MCF 10A (cell line): Measurements from ENCODE around the gene LRMDA. TPM values are rescaled to one million over a fixed set of nuclear protein-coding genes. Genes with fewer than 3 reads are reported as not detected.

Experiments
- BruUV-seq: library from RNA; stranded (reverse); fragments of 400-500 nt; replicated peaks from 2 replicates; lab custom pipeline; 2021; lab: Mats Ljungman, UMichigan
- CTCF ChIA-PET: fragments of 300-600 bp; sonication (Branson Sonifier 250); formaldehyde crosslinking; extraction: SDS; loops from one replicate; lab custom pipeline; 2021; ENCODE audit warnings: antibody characterized with exemption, inconsistent platforms; lab: Yijun Ruan, JAX
- POLR2A ChIA-PET: fragments of 300-600, 350-650 bp; sonication (Branson Sonifier 250); formaldehyde crosslinking; extraction: SDS; loops from one replicate; lab custom pipeline; 2020; ENCODE audit warnings: antibody characterized with exemption, inconsistent platforms; lab: Yijun Ruan, JAX
- DNase-seq: peaks from one replicate; pipeline ENCODE4 v3.0.0-alpha.2; 2018; ENCODE audit not compliant: unreplicated experiment
- H3K27ac Mint-ChIP-seq: one replicate; pipeline ENCODE4 v1.8.0; 2022; ENCODE audit warnings: mild to moderate bottlenecking, low read depth, mixed read lengths; ENCODE audit not compliant: unreplicated experiment
- H3K27me3 Mint-ChIP-seq: one replicate; pipeline ENCODE4 v1.8.0; 2022; ENCODE audit warnings: mixed read lengths; ENCODE audit not compliant: insufficient read depth, unreplicated experiment
- H3K36me3 Mint-ChIP-seq: one replicate; pipeline ENCODE4 v1.8.0; 2022; ENCODE audit warnings: mild to moderate bottlenecking, moderate library complexity, mixed read lengths; ENCODE audit not compliant: insufficient read depth, unreplicated experiment
- H3K4me1 Mint-ChIP-seq: one replicate; pipeline ENCODE4 v1.8.0; 2022; ENCODE audit warnings: mixed read lengths; ENCODE audit not compliant: insufficient read depth, unreplicated experiment
- H3K4me3 Mint-ChIP-seq: one replicate; pipeline ENCODE4 v1.8.0; 2022; ENCODE audit warnings: mild to moderate bottlenecking, moderate library complexity, mixed read lengths; ENCODE audit not compliant: unreplicated experiment
- H3K9me3 Mint-ChIP-seq: one replicate; pipeline ENCODE4 v1.8.0; 2022; ENCODE audit warnings: mixed read lengths; ENCODE audit not compliant: unreplicated experiment
- CTCF ChIP-seq: fragments of 200-600 bp; IDR thresholded peaks from one replicate; pipeline ENCODE4 v1.8.0; 2022; ENCODE audit warnings: antibody characterized with exemption, mild to moderate bottlenecking; ENCODE audit not compliant: unreplicated experiment
- intact Hi-C: fragments of 100-400 bp; cut with micrococcal nuclease; formaldehyde crosslinking; loops from 2 replicates; pipeline ENCODE4 v1.14.1; 2022
- total RNA-seq: library from RNA; stranded (reverse); gene quantifications from 2 replicates; pipeline ENCODE4 v1.2.3, GENCODE V29; 2022

LRMDA gene
- total RNA-seq, 1 experiment from 2014 or later, result not detected

- Mint-ChIP-seq H3K4me3 (no peak overlapping the region), H3K36me3 (no peaks in the 10 kb centered on the region), H3K4me1 (no peaks in the 10 kb centered on the region), H3K9me3 (no peaks in the 10 kb centered on the region), H3K27me3 (peaks cover 2% of the 10 kb centered on the region), H3K27ac (no peak overlapping the region)
- CTCF ChIA-PET, result interaction anchor here (0.6 kb wide), 1 partner anchor 84 kb away, joined by 3 read pairs; no protein-coding TSS in a partner anchor
- DNase-seq, result no peak
- no TSS peak for BruUV-seq
- no peak for TF ChIP-seq CTCF
- POLR2A ChIA-PET, result no interaction called here
- intact Hi-C loops, result no loop called here
These were observed 583.8 kb downstream of the LRMDA start for GRCh38 chr10:76015245-76015644.

GRCh38 chr10:76017026-76017732, 585.8 kb downstream of the LRMDA start:
- ChIA-PET POLR2A (no interaction called here), CTCF (interaction anchor here (0.6 kb wide), 2 partner anchors 466 to 1726 kb away, joined by 3 read pairs; no protein-coding TSS in a partner anchor)
- Mint-ChIP-seq H3K36me3 (no peaks in the 10 kb centered on the region), H3K4me1 (no peaks in the 10 kb centered on the region), H3K27ac (no peak overlapping the region), H3K4me3 (no peak overlapping the region), H3K9me3 (no peaks in the 10 kb centered on the region), H3K27me3 (no peaks in the 10 kb centered on the region)
- intact Hi-C loops, result no loop called here
- DNase-seq, result peak; percentile 13
- TF ChIP-seq CTCF, result no peak
- BruUV-seq, result no TSS peak

GRCh38 chr10:76017733-76018433, 586.5 kb downstream of the LRMDA start:
- no peak for TF ChIP-seq CTCF
- H3K4me1 Mint-ChIP-seq, result no peaks in the 10 kb centered on the region
- H3K27ac Mint-ChIP-seq, result no peak overlapping the region
- no peaks in the 10 kb centered on the region for H3K36me3 Mint-ChIP-seq
- H3K9me3 Mint-ChIP-seq, result no peaks in the 10 kb centered on the region
- intact Hi-C loops, result no loop called here
- no peaks in the 10 kb centered on the region for H3K27me3 Mint-ChIP-seq
- CTCF ChIA-PET, result interaction anchor here (0.5 to 0.6 kb wide), 2 partner anchors 367 to 1725 kb away, joined by 3 read pairs; no protein-coding TSS in a partner anchor
- DNase-seq, result no peak
- POLR2A ChIA-PET, result no interaction called here
- H3K4me3 Mint-ChIP-seq, result no peak overlapping the region
- no TSS peak for BruUV-seq

- no peaks in the 10 kb centered on the region for H3K27me3 Mint-ChIP-seq
- no peak for TF ChIP-seq CTCF
- no peak overlapping the region for H3K27ac Mint-ChIP-seq
- H3K4me1 Mint-ChIP-seq, result no peaks in the 10 kb centered on the region
- no TSS peak for BruUV-seq
- CTCF ChIA-PET, result interaction anchor here (0.5 kb wide), 1 partner anchor 430 kb away, joined by 3 read pairs; no protein-coding TSS in a partner anchor
- DNase-seq, result no peak
- H3K4me3 Mint-ChIP-seq, result no peak overlapping the region
- intact Hi-C loops, result no loop called here
- no peaks in the 10 kb centered on the region for H3K36me3 Mint-ChIP-seq
- no peaks in the 10 kb centered on the region for H3K9me3 Mint-ChIP-seq
- POLR2A ChIA-PET, result no interaction called here
These were observed 589.2 kb downstream of the LRMDA start for GRCh38 chr10:76020630-76021029.
